GM18867 (cell line): ENCODE measurements around the gene SPATA3.
A peak's percentile ranks its signal among the peaks of the same experiment; 100 is the strongest.
"Not testable (repeated sequence)": the region's sequence is repeated elsewhere in the genome, so short reads cannot be mapped to it uniquely, and the experiment has no call there.

ENCODE experiments used
- ATAC-seq: cut with Tn5 transposase; IDR thresholded peaks from one replicate; pipeline ENCODE4 v1.9.1; 2021; ENCODE audit warnings: mild to moderate bottlenecking, moderate library complexity; ENCODE audit not compliant: unreplicated experiment

SPATA3 gene

GRCh38 chr2:230968314-230968713 is 27.6 kb upstream of the SPATA3 start:
- not testable (repeated sequence) for ATAC-seq

GRCh38 chr2:230968921-230969658 is 26.8 kb upstream of the SPATA3 start:
- ATAC-seq = peak; percentile 47

GRCh38 chr2:230969659-230970015 is 26.3 kb upstream of the SPATA3 start:
- ATAC-seq = no peak

GRCh38 chr2:230972046-230972445 is 23.9 kb upstream of the SPATA3 start:
- ATAC-seq = no peak

GRCh38 chr2:230974096-230974913 is 21.6 kb upstream of the SPATA3 start:
- peak; percentile 82 for ATAC-seq

- ATAC-seq = no peak
Measured at GRCh38 chr2:230975927-230976326, 20.0 kb upstream of the SPATA3 start.

- ATAC-seq = no peak
Measured at GRCh38 chr2:230976671-230977171, 19.2 kb upstream of the SPATA3 start.

- ATAC-seq = no peak
Measured at GRCh38 chr2:230980468-230980867, 15.5 kb upstream of the SPATA3 start.

- no peak for ATAC-seq
Measured at GRCh38 chr2:230981704-230982103, 14.2 kb upstream of the SPATA3 start.

GRCh38 chr2:230982126-230982525 is 13.8 kb upstream of the SPATA3 start:
- ATAC-seq = no peak

- ATAC-seq = no peak
Measured at GRCh38 chr2:230982528-230982927, 13.4 kb upstream of the SPATA3 start.

GRCh38 chr2:230983566-230983965 is 12.4 kb upstream of the SPATA3 start:
- no peak for ATAC-seq

GRCh38 chr2:230984393-230985220 is 11.3 kb upstream of the SPATA3 start:
- ATAC-seq = peak; percentile 83

- no peak for ATAC-seq
Measured at GRCh38 chr2:230985519-230986231, 10.2 kb upstream of the SPATA3 start.

- no peak for ATAC-seq
Measured at GRCh38 chr2:230986520-230987136, 9.3 kb upstream of the SPATA3 start.

GRCh38 chr2:230987137-230988020 is 8.5 kb upstream of the SPATA3 start:
- peak; percentile 32 for ATAC-seq

- no peak for ATAC-seq
Measured at GRCh38 chr2:230989731-230990130, 6.2 kb upstream of the SPATA3 start.

GRCh38 chr2:230990131-230990898 is 5.6 kb upstream of the SPATA3 start:
- no peak for ATAC-seq

GRCh38 chr2:230990899-230991150 is 5.1 kb upstream of the SPATA3 start:
- no peak for ATAC-seq
